GM19395 (cell line): ENCODE data around the gene ARID5A.
"Not testable (repeated sequence)": the region's sequence is repeated elsewhere in the genome, so short reads cannot be mapped to it uniquely, and the experiment has no call there.

Experiments
- ATAC-seq: cut with Tn5 transposase; IDR thresholded peaks from one replicate; pipeline ENCODE4 v1.9.1; 2021; ENCODE audit warnings: mild to moderate bottlenecking, moderate library complexity; ENCODE audit not compliant: unreplicated experiment

Gene ARID5A

DNA sequence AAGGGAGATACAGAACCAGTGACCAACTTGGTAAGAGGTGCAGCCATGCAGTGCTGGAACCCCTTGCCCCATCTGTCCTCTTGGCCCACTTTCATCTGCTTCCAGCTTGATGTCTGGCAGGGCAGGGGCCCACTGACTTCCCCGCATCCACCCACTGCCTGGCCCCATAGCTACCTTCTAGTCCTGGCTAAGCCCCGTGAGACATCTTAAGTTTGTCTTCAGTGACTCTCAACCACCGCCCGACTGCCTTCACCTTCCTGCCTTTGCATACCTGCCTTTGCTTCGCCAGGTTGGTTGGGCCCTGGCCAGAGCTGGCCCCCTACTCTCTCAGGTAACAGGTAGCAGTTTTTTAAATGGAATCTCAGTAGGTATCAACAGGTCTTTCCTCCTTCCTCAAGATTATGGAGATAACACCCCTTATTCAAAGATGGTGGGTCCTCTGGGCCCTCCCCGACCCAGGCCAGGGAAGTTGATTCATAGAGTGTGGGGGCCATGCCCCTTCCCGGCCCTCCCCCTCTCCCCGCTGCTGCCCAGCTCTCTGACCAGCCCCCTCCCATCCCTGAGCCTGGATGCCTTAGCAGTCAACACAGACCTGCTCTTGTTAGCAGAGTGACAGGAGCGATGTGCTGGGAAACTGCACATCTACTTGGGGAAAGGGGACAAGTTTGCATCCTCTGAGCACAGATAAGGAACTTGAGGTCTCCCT lies 2.8 kb downstream of the ARID5A start:
- ATAC-seq = no peak

DNA sequence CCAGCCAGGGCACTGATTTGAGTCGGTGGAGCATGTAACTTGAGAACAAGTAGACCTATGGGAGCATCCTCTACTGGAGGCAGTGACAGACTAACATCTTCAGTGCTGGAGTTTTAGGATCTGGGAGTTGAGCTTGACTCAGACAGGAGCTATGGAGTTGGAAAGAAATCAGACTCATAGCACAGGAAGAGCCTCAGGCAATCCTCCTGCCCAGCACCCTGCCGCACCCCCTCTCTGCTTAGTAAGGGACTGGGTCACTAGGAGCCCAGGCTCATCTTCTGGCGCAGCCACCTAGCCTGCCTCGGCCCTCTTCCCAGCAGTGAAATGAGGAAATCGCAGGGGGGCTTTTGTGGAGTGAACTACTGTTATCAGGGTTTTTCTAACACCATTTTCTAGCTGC lies 3.6 kb downstream of the ARID5A start:
- no peak for ATAC-seq

DNA sequence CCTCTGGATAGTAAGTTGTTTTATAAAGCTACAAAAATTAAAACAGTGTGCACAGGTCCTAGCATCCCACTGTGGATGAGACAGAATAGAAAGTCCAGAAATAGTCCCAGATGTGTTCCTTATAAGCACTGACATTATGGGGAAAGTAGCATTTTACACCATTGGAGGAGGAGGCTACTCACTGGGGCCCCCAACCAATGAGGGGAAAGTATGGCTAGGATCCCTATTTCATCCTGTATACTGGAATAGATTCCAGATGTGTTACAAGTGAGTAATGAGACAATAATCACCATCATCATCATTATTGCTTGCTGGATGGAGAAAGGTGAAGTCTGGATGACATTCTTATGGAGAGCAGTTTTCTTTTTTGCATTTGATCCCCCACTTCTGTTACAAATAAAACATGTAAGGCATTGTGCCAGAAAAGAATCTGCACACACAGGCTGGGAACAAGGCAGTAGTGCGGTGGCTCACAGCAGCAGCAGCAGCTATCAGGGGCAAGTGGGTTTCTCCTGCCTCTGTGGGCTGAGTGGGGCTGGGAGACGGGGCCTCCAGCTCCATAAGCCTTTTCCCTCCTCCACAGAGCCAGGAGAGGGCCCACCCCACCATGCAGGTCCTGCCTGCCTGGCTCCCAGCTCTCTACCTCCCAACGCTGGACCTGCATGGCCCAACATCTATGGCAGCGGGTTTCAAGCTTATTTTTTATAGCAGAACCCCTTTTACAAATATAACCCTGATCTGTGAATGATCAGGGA lies 5.0 kb downstream of the ARID5A start:
- ATAC-seq = no peak

DNA sequence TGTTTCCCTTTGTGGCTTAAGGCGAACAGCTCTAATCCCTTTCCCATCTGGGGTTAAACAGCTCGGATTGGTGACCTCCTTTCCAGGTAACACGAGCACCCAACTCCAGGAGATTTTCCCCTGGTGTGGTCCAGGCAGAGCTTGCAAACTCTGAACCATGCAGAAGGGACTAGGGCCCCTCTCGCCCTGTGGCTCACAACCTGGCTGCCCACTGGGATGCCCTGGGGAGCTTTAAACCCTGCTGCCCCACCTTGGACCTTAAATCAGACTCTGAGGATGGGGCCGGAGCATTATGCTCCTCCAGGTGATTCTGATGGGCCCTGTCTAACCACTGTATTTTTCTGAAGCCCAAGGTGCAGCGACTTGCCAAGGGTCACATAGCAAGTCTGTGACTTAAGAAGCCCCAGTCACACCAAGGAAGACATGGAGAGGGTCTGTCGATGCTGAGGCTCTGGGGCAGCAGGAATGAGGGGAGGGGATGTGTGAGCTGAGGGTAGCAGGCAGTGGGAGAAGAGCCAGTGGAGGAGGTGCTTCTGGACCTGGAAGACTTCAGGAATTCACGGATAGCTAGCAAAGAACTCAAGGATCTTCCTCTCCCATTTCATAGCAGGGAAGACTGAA lies 5.9 kb downstream of the ARID5A start:
- ATAC-seq = no peak

DNA sequence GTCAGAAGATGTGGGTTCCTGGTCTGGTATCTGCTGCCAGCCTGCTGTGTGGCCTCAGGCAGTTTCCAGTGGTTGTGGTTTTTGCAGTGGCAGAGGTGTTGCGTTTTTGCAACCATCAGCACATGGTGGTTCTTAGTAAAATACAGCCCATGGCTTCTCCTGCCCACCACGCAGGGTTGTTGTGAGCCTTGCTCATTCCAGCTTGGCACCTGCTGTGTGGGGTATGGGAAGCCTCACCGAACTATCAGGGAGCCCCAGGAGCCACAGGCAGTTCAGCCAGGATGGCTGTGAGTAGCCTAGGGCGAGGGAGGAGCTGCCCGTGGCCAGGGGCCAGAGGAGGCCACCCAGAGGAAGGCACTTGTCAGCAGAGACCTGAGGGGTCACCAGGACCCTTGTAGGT lies 9.8 kb downstream of the ARID5A start:
- ATAC-seq = no peak

DNA sequence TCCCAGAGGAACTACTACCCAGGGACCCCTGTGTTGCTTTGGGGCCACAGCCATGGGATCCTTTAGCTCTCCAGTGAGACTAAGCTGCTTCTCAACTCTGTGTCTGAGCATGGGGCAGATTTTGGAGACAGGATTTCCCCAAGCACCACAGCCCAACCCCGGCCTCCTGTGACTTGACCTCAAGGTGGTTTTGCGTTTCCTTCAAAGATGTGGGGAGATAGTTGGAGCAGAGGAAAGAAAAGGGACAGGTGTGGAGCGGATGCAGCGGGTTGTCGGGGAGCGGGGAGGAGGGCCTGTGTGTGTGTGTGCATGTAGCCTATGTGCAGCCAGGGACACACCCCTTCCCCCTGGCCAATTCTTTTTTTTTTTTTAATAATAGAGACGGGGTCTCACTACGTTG lies 10.2 kb downstream of the ARID5A start:
- no peak for ATAC-seq

DNA sequence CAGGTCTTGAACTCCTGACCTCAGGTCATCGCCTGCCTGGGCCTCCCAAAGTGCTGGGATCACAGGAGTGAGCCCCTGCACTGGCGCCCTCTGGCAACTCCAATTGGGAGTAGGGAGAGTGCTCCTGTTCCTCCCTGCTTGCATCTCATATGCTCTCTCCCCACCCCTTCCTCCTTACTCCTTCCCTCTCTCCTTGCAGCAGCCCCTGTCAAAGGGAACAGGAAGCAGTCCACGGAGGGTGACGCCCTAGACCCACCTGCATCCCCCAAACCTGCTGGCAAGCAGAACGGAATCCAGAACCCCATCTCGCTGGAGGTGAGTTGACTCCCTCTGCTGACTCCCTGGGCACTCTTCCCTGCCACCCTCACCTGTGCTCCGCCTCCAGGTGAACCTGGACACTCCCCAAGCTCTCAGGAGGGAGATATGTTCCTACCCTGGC lies 10.7 kb downstream of the ARID5A start:
- ATAC-seq = no peak

DNA sequence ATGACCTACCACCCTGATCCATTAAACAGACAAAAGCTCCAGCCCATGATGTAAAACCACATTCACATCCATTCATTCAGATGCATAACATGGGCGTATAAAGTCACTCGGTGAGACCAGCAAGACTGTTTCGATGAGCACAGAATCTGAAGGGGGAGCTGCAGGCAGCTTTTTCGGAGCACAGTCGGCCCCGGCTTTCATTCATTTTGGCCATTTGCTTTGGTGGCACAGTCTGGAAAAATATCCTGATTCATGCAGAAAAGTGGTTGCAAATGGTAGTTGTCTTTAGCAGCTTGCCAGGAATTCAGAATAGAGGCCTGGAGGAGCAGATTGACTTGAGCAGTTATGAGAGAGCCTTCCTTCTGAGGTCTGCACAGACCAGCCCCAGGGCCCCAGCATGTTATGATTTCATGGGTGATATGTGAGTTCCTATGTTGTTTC lies 11.2 kb downstream of the ARID5A start:
- ATAC-seq = no peak

DNA sequence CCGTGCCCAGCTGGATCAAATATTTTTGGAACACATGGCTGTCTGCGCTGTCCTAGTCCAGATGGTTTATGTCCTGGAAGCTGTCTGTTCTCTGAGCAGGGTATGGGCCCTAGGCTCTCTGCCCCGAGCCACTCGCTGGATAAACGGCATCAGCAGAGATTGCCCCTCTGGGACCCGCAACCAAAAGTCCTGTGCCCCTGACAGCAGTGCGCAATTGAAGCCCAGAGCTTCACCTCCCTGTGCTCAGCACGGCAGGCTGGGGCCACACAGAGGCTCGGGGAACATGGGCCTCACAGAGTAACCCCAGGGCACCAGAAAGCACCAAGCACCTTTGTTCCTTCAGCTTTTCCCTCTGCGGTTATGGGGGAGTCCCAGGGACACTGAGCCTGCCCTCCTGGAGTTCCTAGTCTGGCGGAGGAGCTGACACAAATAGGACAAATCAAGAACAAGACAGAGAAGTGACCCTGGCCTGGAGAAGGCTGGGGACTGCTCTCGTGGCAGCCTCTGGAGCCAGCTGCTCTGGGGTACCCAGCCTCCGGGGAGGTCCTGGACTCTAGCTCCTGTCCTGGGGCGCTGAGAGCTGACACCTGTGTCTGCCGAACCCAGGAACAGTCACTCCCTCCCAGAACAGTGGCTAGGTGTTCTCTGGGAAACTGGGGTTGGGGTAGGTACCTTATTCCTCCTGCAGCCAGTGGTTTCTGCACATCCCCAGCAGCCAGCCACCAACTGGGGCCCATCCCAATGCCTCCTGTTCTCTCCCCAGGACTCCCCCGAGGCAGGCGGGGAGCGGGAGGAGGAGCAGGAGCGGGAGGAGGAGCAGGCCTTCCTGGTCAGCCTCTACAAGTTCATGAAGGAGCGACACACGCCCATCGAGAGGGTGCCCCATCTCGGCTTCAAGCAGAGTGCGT lies 12.3 kb downstream of the ARID5A start:
- no peak for ATAC-seq

DNA sequence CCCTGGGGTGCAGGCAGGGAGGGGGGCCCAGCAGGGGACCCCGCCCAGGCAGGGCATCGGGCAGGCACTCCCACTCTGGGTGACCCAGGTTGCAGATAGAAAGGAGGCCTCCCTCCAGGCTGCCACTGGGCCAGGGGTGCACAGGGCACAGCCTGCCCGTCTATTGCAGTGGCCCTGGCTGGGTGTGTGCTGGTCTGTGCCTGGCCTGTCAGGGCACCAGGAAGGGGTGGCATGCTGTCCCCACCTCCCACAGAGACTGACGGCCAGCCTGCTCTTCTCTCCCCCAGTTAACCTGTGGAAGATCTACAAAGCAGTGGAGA lies 12.9 kb downstream of the ARID5A start:
- ATAC-seq = no peak

DNA sequence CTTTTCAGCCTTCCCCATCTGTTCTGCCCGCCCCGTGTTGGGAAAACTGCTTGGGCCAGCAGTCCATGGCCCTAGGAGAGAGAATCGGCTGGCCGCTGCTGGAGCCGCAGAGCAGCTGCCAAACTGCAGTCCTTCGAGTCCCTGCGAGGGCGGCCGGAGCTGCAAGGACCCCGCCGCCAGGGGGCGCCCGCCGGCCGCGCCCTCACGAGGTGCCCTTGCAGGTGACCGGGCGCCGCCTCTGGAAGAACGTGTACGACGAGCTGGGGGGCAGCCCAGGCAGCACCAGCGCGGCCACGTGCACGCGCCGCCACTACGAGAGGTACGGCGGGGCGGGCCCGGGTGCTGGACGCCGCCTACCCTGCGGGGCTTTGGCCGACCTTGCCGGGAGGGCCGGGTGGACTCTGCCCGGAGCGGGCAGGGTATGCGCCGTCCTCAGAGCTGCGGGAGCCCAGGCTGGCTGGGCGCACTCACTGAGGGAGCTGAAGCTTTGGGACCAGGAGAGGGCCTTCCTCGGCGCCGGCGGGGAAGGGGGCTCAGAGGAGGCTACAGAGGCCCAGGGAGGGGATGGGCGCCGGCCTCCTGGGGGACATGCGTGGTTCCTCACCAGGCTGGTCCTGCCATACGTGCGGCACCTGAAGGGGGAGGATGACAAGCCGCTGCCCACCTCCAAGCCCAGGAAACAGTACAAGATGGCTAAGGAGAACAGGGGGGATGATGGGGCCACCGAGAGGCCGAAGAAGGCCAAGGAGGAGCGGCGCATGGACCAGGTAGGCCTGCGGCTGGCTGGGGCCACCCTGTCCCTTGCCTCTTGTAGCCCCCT lies 13.6 kb downstream of the ARID5A start:
- ATAC-seq = no peak

DNA sequence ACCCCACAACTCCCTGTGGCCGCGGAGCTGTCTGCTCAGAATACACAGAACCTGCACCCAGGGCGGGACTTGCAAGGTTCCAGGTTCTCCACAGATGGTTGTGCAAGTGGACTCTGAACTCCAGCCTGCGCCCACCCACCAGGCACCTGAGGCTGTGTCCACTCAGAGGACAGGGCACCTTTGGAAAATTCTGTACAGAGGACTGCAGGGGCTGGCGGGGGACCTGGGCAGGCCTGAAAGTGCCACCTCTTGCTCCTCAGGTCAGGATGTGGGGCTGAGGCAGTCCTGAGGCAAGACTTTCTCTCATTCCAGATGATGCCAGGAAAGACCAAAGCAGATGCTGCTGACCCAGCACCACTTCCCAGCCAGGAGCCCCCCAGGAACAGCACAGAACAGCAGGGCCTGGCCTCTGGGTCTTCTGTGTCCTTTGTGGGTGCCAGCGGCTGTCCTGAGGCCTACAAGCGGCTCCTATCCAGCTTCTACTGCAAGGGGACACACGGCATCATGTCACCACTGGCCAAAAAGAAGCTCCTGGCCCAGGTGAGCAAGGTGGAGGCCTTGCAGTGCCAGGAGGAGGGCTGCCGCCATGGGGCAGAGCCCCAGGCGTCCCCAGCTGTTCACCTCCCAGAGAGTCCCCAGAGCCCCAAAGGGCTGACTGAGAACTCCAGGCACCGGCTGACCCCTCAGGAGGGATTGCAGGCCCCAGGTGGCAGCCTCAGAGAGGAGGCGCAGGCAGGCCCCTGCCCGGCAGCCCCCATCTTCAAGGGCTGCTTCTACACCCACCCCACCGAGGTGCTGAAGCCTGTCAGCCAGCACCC lies 14.4 kb downstream of the ARID5A start:
- ATAC-seq = no peak

DNA sequence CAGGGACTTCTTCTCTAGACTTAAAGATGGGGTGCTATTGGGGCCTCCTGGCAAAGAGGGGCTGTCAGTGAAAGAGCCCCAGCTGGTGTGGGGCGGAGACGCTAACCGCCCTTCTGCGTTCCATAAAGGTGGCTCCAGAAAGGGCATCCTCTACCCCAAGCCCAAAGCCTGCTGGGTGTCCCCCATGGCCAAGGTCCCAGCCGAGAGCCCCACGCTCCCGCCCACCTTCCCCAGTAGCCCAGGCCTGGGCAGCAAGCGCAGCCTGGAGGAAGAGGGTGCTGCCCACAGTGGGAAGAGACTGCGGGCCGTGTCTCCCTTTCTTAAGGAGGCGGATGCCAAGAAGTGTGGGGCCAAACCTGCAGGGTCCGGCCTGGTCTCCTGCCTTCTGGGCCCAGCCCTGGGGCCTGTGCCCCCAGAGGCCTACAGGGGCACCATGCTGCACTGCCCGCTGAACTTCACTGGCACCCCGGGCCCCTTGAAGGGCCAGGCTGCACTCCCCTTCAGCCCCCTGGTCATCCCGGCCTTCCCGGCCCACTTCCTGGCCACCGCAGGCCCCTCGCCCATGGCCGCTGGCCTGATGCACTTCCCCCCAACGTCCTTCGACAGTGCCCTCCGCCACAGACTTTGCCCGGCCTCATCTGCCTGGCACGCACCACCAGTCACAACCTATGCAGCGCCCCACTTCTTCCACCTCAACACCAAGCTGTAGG lies 15.2 kb downstream of the ARID5A start:
- no peak for ATAC-seq

DNA sequence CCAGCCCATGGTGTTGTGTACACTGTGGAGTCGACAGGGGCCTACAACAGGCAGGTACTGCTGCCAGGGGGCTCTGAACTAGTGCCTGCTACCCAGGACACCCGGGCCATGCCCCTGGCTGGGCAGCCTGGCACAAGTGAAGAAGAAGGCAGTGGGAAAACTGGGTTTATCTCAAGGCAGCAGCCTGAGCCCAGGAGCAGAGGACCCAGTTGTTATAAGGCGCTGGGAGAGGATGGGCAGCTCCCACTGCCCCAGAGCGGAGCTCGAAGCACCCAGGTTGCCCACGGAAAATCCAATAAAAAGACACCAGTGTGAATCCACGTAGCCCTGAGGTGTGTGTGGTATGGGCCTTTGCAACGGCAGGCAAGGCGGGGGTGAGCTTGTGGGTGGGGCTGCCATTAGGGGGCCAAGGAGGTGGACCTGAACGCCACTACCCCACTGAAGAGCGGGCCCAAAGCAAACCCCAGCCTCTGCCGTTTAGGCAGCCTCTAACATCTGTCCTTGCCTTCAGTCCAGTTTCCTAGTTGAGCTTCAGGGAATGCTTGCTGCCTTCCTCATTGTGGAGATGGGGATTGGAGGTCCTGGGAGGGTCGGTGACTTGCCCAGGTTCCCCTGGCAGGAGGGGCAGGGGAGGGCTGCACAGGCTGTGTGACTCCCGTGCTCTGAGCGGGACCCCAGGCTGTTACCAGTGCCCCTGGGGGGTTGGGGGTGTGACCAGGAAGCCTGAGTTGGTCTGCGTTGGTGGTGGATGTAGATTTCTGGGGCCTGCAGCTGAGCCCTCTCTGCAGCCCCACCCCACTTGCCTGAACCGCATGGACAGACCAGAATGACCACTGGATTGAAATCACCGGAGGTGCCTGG lies 16.0 kb downstream of the ARID5A start:
- ATAC-seq = no peak

DNA sequence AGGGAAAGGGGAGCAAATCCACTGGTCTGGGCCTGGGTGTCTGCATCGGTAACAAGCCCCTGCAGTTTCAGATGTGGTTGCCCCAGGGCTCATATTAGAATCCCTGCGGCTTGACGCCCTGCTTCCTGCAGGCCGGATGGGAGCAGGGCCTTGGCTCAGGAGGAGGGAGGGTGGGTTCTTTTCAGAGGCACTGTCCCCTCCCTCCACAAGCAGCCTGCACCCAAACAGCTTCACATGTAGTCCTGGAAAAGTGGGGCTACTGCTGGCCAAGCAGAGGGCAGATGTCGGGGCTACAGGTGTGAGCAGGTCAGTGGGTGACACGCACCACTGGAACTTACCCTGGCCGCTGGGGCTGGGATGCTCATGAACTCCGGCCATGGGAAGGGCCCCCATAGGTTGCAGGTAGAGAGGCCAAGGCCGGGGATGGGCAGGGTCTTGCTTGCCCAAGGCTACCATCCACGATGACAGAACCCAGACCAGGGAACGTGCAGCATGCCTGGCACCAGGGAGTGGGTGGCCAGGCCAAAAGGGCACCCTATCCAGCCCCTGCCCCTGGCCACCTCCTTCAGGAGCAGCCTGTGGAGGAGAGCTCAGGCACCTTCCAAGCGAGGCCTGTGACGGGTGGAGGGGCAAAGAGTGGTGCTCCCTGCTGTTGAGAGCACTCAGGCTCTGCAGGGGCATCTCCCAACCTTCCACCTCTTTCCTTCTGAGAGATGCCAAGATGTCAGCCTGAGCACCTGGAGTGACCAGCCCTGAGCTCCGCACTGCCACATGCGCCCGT lies 16.8 kb downstream of the ARID5A start:
- no peak for ATAC-seq

DNA sequence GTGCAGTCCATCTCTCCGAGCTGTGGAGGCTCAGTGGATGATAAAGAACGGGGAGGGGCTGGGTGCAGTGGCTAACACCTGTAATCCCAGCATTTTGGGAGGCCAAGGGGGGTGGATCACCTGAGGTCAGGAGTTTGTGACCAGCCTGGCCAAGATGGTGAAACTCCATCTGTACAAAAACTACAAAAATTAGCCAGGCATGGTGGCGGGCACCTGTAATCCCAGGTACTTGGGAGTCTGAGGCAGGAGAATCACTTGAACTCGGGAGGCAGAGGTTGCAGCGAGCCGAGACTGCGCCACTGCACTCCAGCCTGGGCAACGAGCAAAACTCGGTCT lies 17.4 kb downstream of the ARID5A start:
- ATAC-seq = not testable (repeated sequence)
